Heart right ventricle (tissue), 16 donors: ENCODE results near the gene MMD. TPM values are rescaled to one million over a fixed set of nuclear protein-coding genes. Genes with fewer than 3 reads are reported as not detected.

Experiments
- ATAC-seq, 8 donors: fragments of 200-7000 bp; cut with Tn5 transposase; one replicate each; pipeline ENCODE4 v1.9.1; 2020; ENCODE audit warnings: mild to moderate bottlenecking in 8 of 8, moderate library complexity in 8 of 8, moderate number of reproducible peaks in 1 of 8
- DNase-seq, 2 donors: peaks; one replicate each; pipeline ENCODE4 v3.0.0-alpha.2; 2020
- H3K27ac ChIP-seq, 10 donors: fragments of 200-600 bp; sonication (generic) in 2 of 10; one replicate each; pipeline versions ENCODE4 v1.5.0 to v1.8.0; 2020 to 2022; ENCODE audit warnings: mild to moderate bottlenecking in 3 of 10
- H3K27me3 ChIP-seq, 7 donors: fragments of 200-600 bp; one replicate each; pipeline ENCODE4 v1.8.0; 2021 to 2022; ENCODE audit warnings: mild to moderate bottlenecking in 2 of 7
- H3K36me3 ChIP-seq, 9 donors: fragments of 200-600 bp; sonication (generic) in 1 of 9; one replicate each; pipeline versions ENCODE4 v1.5.0 to v1.8.0; 2020 to 2022; ENCODE audit warnings: mild to moderate bottlenecking in 2 of 9
- H3K4me1 ChIP-seq, 9 donors: fragments of 200-600 bp; sonication (generic) in 1 of 9; one replicate each; pipeline versions ENCODE4 v1.5.0 to v1.8.0; 2020 to 2022; ENCODE audit warnings: mild to moderate bottlenecking in 4 of 9
- H3K4me3 ChIP-seq, 10 donors: fragments of 200-600 bp; sonication (generic) in 2 of 10; one replicate each; pipeline versions ENCODE4 v1.5.0 to v1.8.0; 2020 to 2022; ENCODE audit warnings: mild to moderate bottlenecking in 7 of 10, moderate library complexity in 2 of 10
- H3K9me3 ChIP-seq, 11 donors: fragments of 200-600 bp in 10 of 11; sonication (generic) in 2 of 11; one replicate each; pipeline versions ENCODE4 v1.5.0 to v1.8.0; 2013 to 2022; ENCODE audit warnings: mild to moderate bottlenecking in 2 of 11, control low read depth in 1 of 11, moderate library complexity in 1 of 11
- CTCF ChIP-seq, 9 donors: fragments of 200-600 bp; sonication (generic) in 2 of 9; IDR thresholded peaks; one replicate each; pipeline versions ENCODE4 v1.5.0 to v1.8.0; 2021 to 2022; ENCODE audit warnings: antibody characterized with exemption in 9 of 9, mild to moderate bottlenecking in 5 of 9, moderate library complexity in 1 of 9
- WGBS, 2 donors: extraction: QIAGEN DNeasy Blood & Tissue Kit; methylation state at CpG; one replicate each; pipeline ENCODE4 v1.1.7; 2013; ENCODE audit warnings: inconsistent platforms in 1 of 2; 5-methylcytosine and 5-hydroxymethylcytosine counted together
- intact Hi-C, 10 donors: fragments of 100-400 bp; cut with DNase I; formaldehyde crosslinking; loops; one replicate each; pipeline versions ENCODE4 v1.11.1 to v1.14.2; 2022
- polyA plus RNA-seq, 2 donors: library from polyadenylated mRNA; stranded (reverse); fragments of 200-250 nt; gene quantifications; one replicate each; pipeline ENCODE4 v1.2.3, GENCODE V29; 2013
- total RNA-seq, 10 donors: library from RNA; stranded (reverse); fragmentation: NEBNext Ultra II Directional in 3 of 10; extraction: Animal tissue kit (Norgen Biotek cat#: 25700) in 3 of 10; gene quantifications; one replicate each; pipeline versions ENCODE4 v1.2.1 to v1.2.4, GENCODE V29; 2021 to 2023
- donor health status: Arrhythmogenic right ventricular cardiomyopathy.
- donor health status: ischemic (EF 13 %, LVEDD 7.1; RV severe dilation, severe dysfunction).
- donor health status: healthy with polysubstance abuse.
- donor health status: DM: no; HTN: yes; CAD: no.
- donor health status: DM: no; HTN: no; CAD: no.
- donor health status: ischemic (EF 25% LVEDD 6.9; RV normal size, moderate dysfunction).
- donor health status: ischemic (EF 25% LVEDD 5.7; RV mildly dilated, moderate dysfunction).
- donor health status: healthy.
- donor health status: DM: yes; HTN: yes; CAD: no.
- donor health status: Ischemic cardiomyopathy.
- donor health status: ischemic (EF 35%, LVEDD 5.7; RV mildly dilated, moderate dysfunction).
- donor health status: nonischemic (EF 11% LVEDD 7.7; RV severe dilation, severe dysfunction).
- donor health status: DM: yes; HTN: yes; CAD: no.
- donor health status: PGD.
- donor health status: ischemic (EF 29% LVEDD 5.4; RV normal size, mild dysfunction).
- donor health status: nonischemic (EF 23%, LVEDD 6.1; RV moderate dilation, normal function).

The MMD gene
- total and polyA plus RNA-seq, 12 donors, result 6.4 to 20.8 (median 10.4) TPM

GRCh38 chr17:55344514-55344997 is 77.1 kb downstream of the MMD start:
- no peak for ATAC-seq
- no peak overlapping the region for H3K27ac ChIP-seq
- peaks cover 0 to 6% (median 0%) of the 10 kb centered on the region in 11 donors for H3K9me3 ChIP-seq
- TF ChIP-seq CTCF (IDR thresholded peaks at IDR 0.05), result no peak
- H3K4me3 ChIP-seq, result no peak overlapping the region
- 85 to 87% methylated on average over 3 of the region's 3 CpGs for WGBS, 2 donors
- no peak for DNase-seq
- no peaks in the 10 kb centered on the region for H3K36me3 ChIP-seq
- intact Hi-C loops, result loop anchor here in 3 of 10 donors (10.0 kb wide), 4 partner anchors 90 to 350 kb away; no protein-coding TSS in a partner anchor
- peaks cover 0 to 14% (median 0%) of the 10 kb centered on the region in 9 donors for H3K4me1 ChIP-seq
- peaks cover 0 to 3% (median 0%) of the 10 kb centered on the region in 7 donors for H3K27me3 ChIP-seq

- DNase-seq (no peak), ATAC-seq (no peak)
- Histone ChIP-seq H3K36me3 (no peaks in the 10 kb centered on the region), H3K27ac (no peak overlapping the region), H3K4me3 (no peak overlapping the region), H3K9me3 (peaks cover 0 to 6% (median 0%) of the 10 kb centered on the region in 11 donors), H3K27me3 (peaks cover 0 to 4% (median 0%) of the 10 kb centered on the region in 7 donors), H3K4me1 (peaks cover 0 to 12% (median 0%) of the 10 kb centered on the region in 9 donors)
- no peak for TF ChIP-seq CTCF (IDR thresholded peaks at IDR 0.05)
- intact Hi-C loops, result loop anchor here in 3 of 10 donors (10.0 kb wide), 4 partner anchors 89 to 349 kb away; no protein-coding TSS in a partner anchor
- WGBS, 2 donors, result 83 to 87% methylated on average over 4 of the region's 4 CpGs
Measured at GRCh38 chr17:55343900-55344513, 77.6 kb downstream of the MMD start.

GRCh38 chr17:55342800-55343585 is 78.6 kb downstream of the MMD start:
- ATAC-seq (no peak), DNase-seq (no peak)
- Histone ChIP-seq H3K27me3 (peaks cover 0 to 4% (median 0%) of the 10 kb centered on the region in 7 donors), H3K9me3 (peaks cover 0 to 6% (median 0%) of the 10 kb centered on the region in 11 donors), H3K27ac (no peak overlapping the region), H3K4me3 (no peak overlapping the region), H3K4me1 (peaks cover 0 to 10% (median 0%) of the 10 kb centered on the region in 9 donors), H3K36me3 (no peaks in the 10 kb centered on the region)
- intact Hi-C loops, result loop anchor here in 3 of 10 donors (10.0 kb wide), 4 partner anchors 88 to 348 kb away; no protein-coding TSS in a partner anchor
- no peak for TF ChIP-seq CTCF (IDR thresholded peaks at IDR 0.05)
- WGBS, 2 donors, result 81 to 82% methylated on average over 6 of the region's 6 CpGs

Other genes with a start within 250 kb of the MMD start
- gene HLF, start 156.9 kb downstream of the MMD start, total RNA-seq, result 10 to 100 TPM; 11.2 to 42.5 (median 31.3) TPM
- 1 to 10 TPM; 4.1 to 4.4 TPM for gene HLF, start 156.9 kb downstream of the MMD start, polyA plus RNA-seq
- not detected for gene SMIM36, start 89.6 kb upstream of the MMD start, total RNA-seq
- gene SMIM36, start 89.6 kb upstream of the MMD start, polyA plus RNA-seq, result not detected